ENCODE measurements around the gene LTV1. TPM values are rescaled to one million over a fixed set of nuclear protein-coding genes. Genes with fewer than 3 reads are reported as not detected.

Gene LTV1
- total RNA-seq (2012; rRNA removed): 11.1 and 26.1 TPM in 2 replicates
- 17.9 and 19.0 TPM in 2 replicates for polyA plus RNA-seq (2012; rRNA removed)
- polyA plus RNA-seq (2012; cell fraction: cytosol; rRNA removed): 2.8 and 5.1 TPM in 2 replicates
- polyA plus RNA-seq (2012; cell fraction: nucleus; rRNA removed; ENCODE audit: low replicate concordance): 2.9 and 13.5 TPM in 2 replicates
- percentile 90 among the genes with signal in this experiment for Bru-seq, nascent RNA
- percentile 65 among the genes with signal in this experiment for BruChase-seq, experiment 1, labeled RNA remaining after a 6-hour chase
- BruChase-seq, experiment 2, labeled RNA remaining after a 2-hour chase: percentile 74 among the genes with signal in this experiment
- long read RNA-seq, transcript LTV1-201 (11 exons, 1,847 nt): major isoform, 30 of 37 reads
- long read RNA-seq, partial matches to known transcripts: 7 of 37 reads
- long read RNA-seq, other reads (novel, unspliced or antisense): 0 of 37 reads

- peak within 1 kb of the TSS; percentile 97 for H3K9ac ChIP-seq (ENCODE audit: low read depth, low read length)
- ChIA-PET CTCF (interaction anchor here (0.6 to 1.5 kb wide), 2 partner anchors 14 to 20 kb away, joined by 3 read pairs; no protein-coding TSS in a partner anchor), POLR2A (ENCODE audit: unreplicated experiment) (interaction anchor here (0.6 kb wide), 1 partner anchor 609 kb away, joined by 4 read pairs; no protein-coding TSS in a partner anchor)
- BruUV-seq (replicated peaks): no TSS peak
- peak within 1 kb of the TSS; percentile 40; the same call in 1 of the 2 replicates for H2BK20ac ChIP-seq (ENCODE audit: low read depth, low read length)
- H4K91ac ChIP-seq (ENCODE audit: insufficient read depth, low read depth, low read length): peak within 1 kb of the TSS; percentile 96
- H4K5ac ChIP-seq (ENCODE audit: low read depth, low read length): peak within 1 kb of the TSS; percentile 95
- WGBS, 2 experiments (ENCODE audit: extremely low coverage in 2 of 2, insufficient read length in 1 of 2): 0% methylated on average over 24 of the region's 64 CpGs; no CpG with 5 or more reads in 1 of the 2 experiments
- peak within 1 kb of the TSS; percentile 98 for H3K14ac ChIP-seq (replicated peaks; ENCODE audit: low read depth, low read length)
- ATAC-seq (ENCODE audit: low read depth) (peak; percentile 99), DNase-seq (peak; percentile 96)
- in situ Hi-C loops (cut with MboI; ENCODE audit: low sequenced_read_pairs) (no loop called here), intact Hi-C loops (cut with micrococcal nuclease) (loop anchor here (1.0 to 10.0 kb wide), 3 partner anchors 164 to 268 kb away; no protein-coding TSS in a partner anchor), dilution Hi-C loops (cut with HindIII; ENCODE audit: low sequenced_read_pairs, unreplicated experiment) (no loop called here)
- peak within 1 kb of the TSS; percentile 53; the same call in 1 of the 3 replicates for H2BK15ac ChIP-seq (ENCODE audit: low read depth, low read length)
- H2BK5ac ChIP-seq (ENCODE audit: low read depth, low read length, poor library complexity, severe bottlenecking): peak within 1 kb of the TSS; percentile 91
- H3K36me3 ChIP-seq (ENCODE audit: control insufficient read depth, insufficient read depth, low read length): peaks cover 15% of the 10 kb centered on the region
- no peaks in the 10 kb centered on the region for H3K9me1 ChIP-seq (ENCODE audit: insufficient read depth, low read length)
- H2BK120ac ChIP-seq (ENCODE audit: low read depth, low read length): peak within 1 kb of the TSS; percentile 59
- H4K8ac ChIP-seq (ENCODE audit: low read depth in 2 of 2, low read length in 2 of 2): peak within 1 kb of the TSS; percentile 94 to 99
- peak within 1 kb of the TSS; percentile 95 for H2AK9ac ChIP-seq (replicated peaks; ENCODE audit: low read depth, low read length, poor library complexity)
- H3K23ac ChIP-seq (ENCODE audit: low read depth, low read length): peak within 1 kb of the TSS; percentile 95
- peak within 1 kb of the TSS; percentile 93 for H2AK5ac ChIP-seq (ENCODE audit: low read depth, low read length)
- peaks cover 18 to 34% of the 10 kb centered on the region in 2 experiments; a peak in 3 of 4 replicates for H3K79me1 ChIP-seq (ENCODE audit: low read depth in 1 of 2, low read length in 2 of 2)
- peak within 1 kb of the TSS; percentile 93 for H3K18ac ChIP-seq (ENCODE audit: low read depth, low read length)
- H3K27me3 ChIP-seq (ENCODE audit: control insufficient read depth, insufficient read depth, low read length): no peaks in the 10 kb centered on the region
- H3K27ac ChIP-seq (ENCODE audit: insufficient read depth, low read length): peak within 1 kb of the TSS; percentile 88
- peak within 1 kb of the TSS; percentile 99 for H2AFZ ChIP-seq (replicated peaks; ENCODE audit: low read length, poor library complexity)
- peak within 1 kb of the TSS; percentile 99 for H3K4me2 ChIP-seq (ENCODE audit: low read depth, low read length)
- H3K4me3 ChIP-seq (ENCODE audit: insufficient read depth, low read depth, low read length): peak within 1 kb of the TSS; percentile 86
- H3K9me3 ChIP-seq (ENCODE audit: control insufficient read depth, insufficient read depth, low read length): no peaks in the 10 kb centered on the region
- peaks cover 3% of the 10 kb centered on the region; the same call in 1 of the 2 replicates for H3K4me1 ChIP-seq (ENCODE audit: control insufficient read depth, insufficient read depth, low read length)
- H3K56ac ChIP-seq (ENCODE audit: extremely low read depth, insufficient read depth, low read length): peak within 1 kb of the TSS; percentile 95
- peak within 1 kb of the TSS; percentile 97 for H3K4ac ChIP-seq (ENCODE audit: low read depth, low read length)
- no peaks in the 10 kb centered on the region for H4K20me1 ChIP-seq (ENCODE audit: insufficient read depth, low read length)
- TF ChIP-seq RFX5 (IDR thresholded peaks at IDR 0.05; ENCODE audit: low read depth, low read length): no peak
- TF ChIP-seq ELK1 (IDR thresholded peaks at IDR 0.05; ENCODE audit: borderline replicate concordance, low read depth, low read length): no peak
- no peak for TF ChIP-seq FOS (IDR thresholded peaks at IDR 0.05; ENCODE audit: low read depth, low read length)
- peak; percentile 89 for TF ChIP-seq POLR2A (IDR thresholded peaks at IDR 0.05; ENCODE audit: low read depth, low read length)
- TF ChIP-seq BHLHE40 (IDR thresholded peaks at IDR 0.05; ENCODE audit: low read depth, low read length): peak; percentile 97
- TF ChIP-seq USF2 (IDR thresholded peaks at IDR 0.05; ENCODE audit: low read depth, low read length): peak; percentile 54
- TF ChIP-seq CTCF (conservative IDR thresholded peaks at IDR 0.05; ENCODE audit: low read depth, low read length): no peak
- no peak for TF ChIP-seq RCOR1 (IDR thresholded peaks at IDR 0.05; ENCODE audit: insufficient replicate concordance, low read length)
- no peak for TF ChIP-seq NFE2L2 (IDR thresholded peaks at IDR 0.05; ENCODE audit: low read depth, low read length)
- TF ChIP-seq MAZ (IDR thresholded peaks at IDR 0.05; ENCODE audit: borderline replicate concordance, low read depth, low read length): peak; percentile 45; the same call in 1 of the 2 replicates
- 0 out of 2 replicates have a peak, but pooled peaks have one; percentile 73 for TF ChIP-seq CHD1 (IDR thresholded peaks at IDR 0.05; ENCODE audit: low read depth, low read length)
Observed at GRCh38 chr6:143842902-143843676, at the start of gene LTV1. TSS of gene LTV1 (plus strand) at chr6:143843338. CDS start at chr6:143843478, 140 bp downstream.

Data from IMR-90 (cell line).